A673 (cell line): ENCODE measurements around the gene TXLNG.

Experiments
- CTCF ChIP-seq: fragments of 300-800, 200-600 bp; sonication (generic); conservative IDR thresholded peaks from 2 replicates; pipeline ENCODE4 v1.5.1; 2017; ENCODE audit warnings: low read depth, mild to moderate bottlenecking, antibody characterized with exemption, low read length, moderate library complexity, mixed read lengths
- EZH2 ChIP-seq: fragments of 200-600 bp; sonication (generic); IDR thresholded peaks from 2 replicates; pipeline ENCODE4 v1.6.1; 2017; ENCODE audit warnings: borderline replicate concordance, low read depth, mild to moderate bottlenecking, mixed read lengths, antibody characterized with exemption, low read length; ENCODE audit not compliant: poor library complexity, severe bottlenecking

- TF ChIP-seq EZH2 (no peak), CTCF (no peak)
Observed at GRCh38 chrX:16772460-16772859, 13.8 kb upstream of the TXLNG start.
